Activated CD8-positive, alpha-beta memory T cell treated with anti-CD3 and anti-CD28 coated beads for 48 hours (primary cell): Measurements from ENCODE around the gene ADCY1.
"Not testable (repeated sequence)": the region's sequence is repeated elsewhere in the genome, so short reads cannot be mapped to it uniquely, and the experiment has no call there.

ENCODE experiments used
- DNase-seq, 3 experiments: peaks; one replicate each; pipeline ENCODE4 v3.0.0-alpha.2; 2020; ENCODE audit warnings: low read depth in 2 of 3, low spot score in 2 of 3

The ADCY1 gene

GRCh38 chr7:45731692-45732443 lies 157.7 kb downstream of the ADCY1 start:
- DNase-seq: not testable (repeated sequence)

GRCh38 chr7:45738920-45739319 lies 164.8 kb downstream of the ADCY1 start:
- DNase-seq: not testable (repeated sequence)

- DNase-seq: not testable (repeated sequence)
Observed at GRCh38 chr7:45740573-45740972, 166.4 kb downstream of the ADCY1 start.

GRCh38 chr7:45748976-45749375 lies 174.8 kb downstream of the ADCY1 start:
- DNase-seq: not testable (repeated sequence)

- not testable (repeated sequence) for DNase-seq
Observed at GRCh38 chr7:45751352-45751751, 177.2 kb downstream of the ADCY1 start.

GRCh38 chr7:45756333-45756732 lies 182.2 kb downstream of the ADCY1 start:
- not testable (repeated sequence) for DNase-seq

GRCh38 chr7:45756757-45757156 lies 182.6 kb downstream of the ADCY1 start:
- not testable (repeated sequence) for DNase-seq

- DNase-seq: not testable (repeated sequence)
Observed at GRCh38 chr7:45759464-45759863, 185.3 kb downstream of the ADCY1 start.

GRCh38 chr7:45761545-45762205 lies 187.5 kb downstream of the ADCY1 start:
- DNase-seq: not testable (repeated sequence)

- DNase-seq: not testable (repeated sequence)
Observed at GRCh38 chr7:45762225-45762994, 188.2 kb downstream of the ADCY1 start.

- peak; percentile 93 to 98 (median 97) for DNase-seq
Observed at GRCh38 chr7:45768516-45769394, 194.6 kb downstream of the ADCY1 start.

GRCh38 chr7:45769626-45770025 lies 195.5 kb downstream of the ADCY1 start:
- not testable (repeated sequence) for DNase-seq
